Astrocyte (in vitro differentiated cells and primary cell): ENCODE data around the gene GRID2. TPM values are rescaled to one million over a fixed set of nuclear protein-coding genes. Genes with fewer than 3 reads are reported as not detected.

Experiments used
- DNase-seq: peaks from one replicate; pipeline ENCODE4 v3.0.0-alpha.2; 2010; ENCODE audit warnings: low read depth
- FAIRE-seq: peaks from 2 replicates; lab custom pipeline; 2011; peaks lifted over from hg19 to GRCh38; lab: Jason Lieb, UNC
- H2AFZ ChIP-seq: 2 replicates; pipeline ENCODE4 v1.6.0; 2012; ENCODE audit warnings: low read depth, low read length, inconsistent platforms
- H3K27ac ChIP-seq: 2 replicates; pipeline ENCODE4 v1.5.1; 2011; ENCODE audit warnings: low read depth, low read length, inconsistent platforms
- H3K27me3 ChIP-seq: 2 replicates; pipeline ENCODE4 v1.6.0; 2011; ENCODE audit warnings: low read length, inconsistent platforms; ENCODE audit not compliant: insufficient read depth
- H3K36me3 ChIP-seq: 2 replicates; pipeline ENCODE4 v1.5.1; 2011; ENCODE audit warnings: low read length, inconsistent platforms; ENCODE audit not compliant: insufficient read depth
- H3K4me1 ChIP-seq: 2 replicates; pipeline ENCODE4 v1.5.1; 2011; ENCODE audit warnings: low read length, inconsistent platforms; ENCODE audit not compliant: insufficient read depth
- H3K4me2 ChIP-seq: 2 replicates; pipeline ENCODE4 v1.6.0; 2012; ENCODE audit warnings: low read length, inconsistent platforms
- H3K4me3 ChIP-seq: 2 replicates; pipeline ENCODE4 v1.5.1; 2011; ENCODE audit warnings: low read depth, mild to moderate bottlenecking, low read length, inconsistent platforms; ENCODE audit not compliant: insufficient read depth
- H3K79me2 ChIP-seq: 2 replicates; pipeline ENCODE4 v1.6.0; 2012; ENCODE audit warnings: mild to moderate bottlenecking, low read length, inconsistent platforms; ENCODE audit not compliant: insufficient read depth
- H3K9ac ChIP-seq: 2 replicates; pipeline ENCODE4 v1.6.0; 2012; ENCODE audit warnings: mild to moderate bottlenecking, low read length, inconsistent platforms
- H3K9me3 ChIP-seq: 2 replicates; pipeline ENCODE4 v1.5.1; 2012; ENCODE audit warnings: low read depth, mild to moderate bottlenecking, low read length, inconsistent platforms; ENCODE audit not compliant: insufficient read depth
- H4K20me1 ChIP-seq: 2 replicates; pipeline ENCODE4 v1.6.0; 2012; ENCODE audit warnings: low read length, inconsistent platforms; ENCODE audit not compliant: insufficient read depth
- H3K27ac Mint-ChIP-seq: one replicate; pipeline ENCODE4 v1.8.0; 2021; ENCODE audit warnings: mild to moderate bottlenecking, mixed read lengths; ENCODE audit not compliant: unreplicated experiment
- H3K27me3 Mint-ChIP-seq: one replicate; pipeline ENCODE4 v1.8.0; 2021; ENCODE audit warnings: low read depth, mixed read lengths; ENCODE audit not compliant: unreplicated experiment
- H3K36me3 Mint-ChIP-seq: one replicate; pipeline ENCODE4 v1.8.0; 2021; ENCODE audit warnings: low read depth, mixed read lengths; ENCODE audit not compliant: unreplicated experiment
- H3K4me1 Mint-ChIP-seq: one replicate; pipeline ENCODE4 v1.8.0; 2021; ENCODE audit warnings: low read depth, mixed read lengths; ENCODE audit not compliant: unreplicated experiment
- H3K4me3 Mint-ChIP-seq: one replicate; pipeline ENCODE4 v1.8.0; 2021; ENCODE audit warnings: mild to moderate bottlenecking, moderate library complexity, mixed read lengths; ENCODE audit not compliant: unreplicated experiment
- H3K9me3 Mint-ChIP-seq: one replicate; pipeline ENCODE4 v1.8.0; 2021; ENCODE audit warnings: mild to moderate bottlenecking, mixed read lengths; ENCODE audit not compliant: unreplicated experiment
- CTCF ChIP-seq: IDR thresholded peaks from 2 replicates; pipeline ENCODE4 v1.5.1; 2011; ENCODE audit warnings: low read depth, mild to moderate bottlenecking, inconsistent platforms, low read length, moderate library complexity; ENCODE audit not compliant: insufficient read depth
- EZH2 ChIP-seq: IDR thresholded peaks from 2 replicates; pipeline ENCODE4 v1.6.1; 2012; ENCODE audit warnings: mild to moderate bottlenecking, low read length, inconsistent platforms; ENCODE audit not compliant: insufficient read depth
- total RNA-seq: library from RNA; stranded (reverse); gene quantifications from 2 replicates; pipeline ENCODE4 v1.2.1, GENCODE V29; 2021

GRID2 gene
- total RNA-seq, 1 donor from 2014 or later = 0.14 TPM

- no peak for FAIRE-seq
- no peaks in the 10 kb centered on the region for H4K20me1 ChIP-seq
- H3K9me3 ChIP-seq = no peaks in the 10 kb centered on the region
- Mint-ChIP-seq H3K4me3 (no peak overlapping the region), H3K4me1 (no peaks in the 10 kb centered on the region), H3K36me3 (no peaks in the 10 kb centered on the region), H3K9me3 (no peaks in the 10 kb centered on the region), H3K27ac (no peak overlapping the region), H3K27me3 (no peaks in the 10 kb centered on the region)
- H3K4me3 ChIP-seq = no peak overlapping the region
- H3K27ac ChIP-seq = no peak overlapping the region
- no peak overlapping the region for H3K4me2 ChIP-seq
- no peaks in the 10 kb centered on the region for H3K36me3 ChIP-seq
- DNase-seq = no peak
- no peak overlapping the region for H3K9ac ChIP-seq
- TF ChIP-seq EZH2 = no peak
- no peak for TF ChIP-seq CTCF
- H3K27me3 ChIP-seq = no peaks in the 10 kb centered on the region
- H2AFZ ChIP-seq = no peak overlapping the region
- no peaks in the 10 kb centered on the region for H3K4me1 ChIP-seq
- no peaks in the 10 kb centered on the region for H3K79me2 ChIP-seq
Measured at GRCh38 chr4:93183576-93183975, 879.8 kb downstream of the GRID2 start.

- Histone ChIP-seq H3K36me3 (no peaks in the 10 kb centered on the region), H3K4me1 (no peaks in the 10 kb centered on the region), H3K27me3 (no peaks in the 10 kb centered on the region), H3K79me2 (no peaks in the 10 kb centered on the region), H3K4me3 (no peak overlapping the region), H3K27ac (no peak overlapping the region), H3K9ac (no peak overlapping the region), H3K9me3 (no peaks in the 10 kb centered on the region), H4K20me1 (no peaks in the 10 kb centered on the region), H2AFZ (no peak overlapping the region), H3K4me2 (no peak overlapping the region)
- Mint-ChIP-seq H3K9me3 (no peaks in the 10 kb centered on the region), H3K4me3 (no peak overlapping the region), H3K36me3 (no peaks in the 10 kb centered on the region), H3K27me3 (no peaks in the 10 kb centered on the region), H3K27ac (no peak overlapping the region), H3K4me1 (no peaks in the 10 kb centered on the region)
- DNase-seq (no peak), FAIRE-seq (no peak)
- TF ChIP-seq CTCF (no peak), EZH2 (no peak)
Measured at GRCh38 chr4:93184053-93184452, 880.3 kb downstream of the GRID2 start.

GRCh38 chr4:93186846-93187245, 883.1 kb downstream of the GRID2 start:
- Histone ChIP-seq H3K9me3 (no peaks in the 10 kb centered on the region), H3K27me3 (no peaks in the 10 kb centered on the region), H3K4me2 (no peak overlapping the region), H3K4me3 (no peak overlapping the region), H3K36me3 (no peaks in the 10 kb centered on the region), H3K4me1 (no peaks in the 10 kb centered on the region), H3K9ac (no peak overlapping the region), H3K79me2 (no peaks in the 10 kb centered on the region), H4K20me1 (no peaks in the 10 kb centered on the region), H2AFZ (no peak overlapping the region), H3K27ac (no peak overlapping the region)
- Mint-ChIP-seq H3K4me3 (no peak overlapping the region), H3K27ac (no peak overlapping the region), H3K9me3 (no peaks in the 10 kb centered on the region), H3K4me1 (no peaks in the 10 kb centered on the region), H3K27me3 (no peaks in the 10 kb centered on the region), H3K36me3 (no peaks in the 10 kb centered on the region)
- FAIRE-seq (no peak), DNase-seq (no peak)
- TF ChIP-seq EZH2 (no peak), CTCF (no peak)
